Testis (tissue), 3 donors: ENCODE measurements around the gene OMA1. TPM values are rescaled to one million over a fixed set of nuclear protein-coding genes. Genes with fewer than 3 reads are reported as not detected.

Source experiments
- DNase-seq: peaks from one replicate; pipeline ENCODE4 v3.0.0-alpha.2; 2019
- H3K27ac ChIP-seq, 2 donors: fragments of 200-600 bp; sonication (generic); one replicate each; pipeline ENCODE4 v1.5.1; 2019
- H3K27me3 ChIP-seq: fragments of 200-600 bp; sonication (generic); one replicate; pipeline ENCODE4 v1.5.1; 2019
- H3K36me3 ChIP-seq: fragments of 200-600 bp; sonication (generic); one replicate; pipeline ENCODE4 v1.5.1; 2017; ENCODE audit warnings: low read depth; ENCODE audit errors: missing control alignments
- H3K4me1 ChIP-seq: fragments of 200-600 bp; sonication (generic); one replicate; pipeline ENCODE4 v1.5.1; 2019
- H3K4me3 ChIP-seq, 2 donors: fragments of 200-600 bp; sonication (generic); one replicate each; pipeline ENCODE4 v1.5.1; 2017 to 2019
- H3K9me3 ChIP-seq: fragments of 200-600 bp; sonication (generic); one replicate; pipeline ENCODE4 v1.5.1; 2017
- POLR2A ChIP-seq: fragments of 450-650 bp; IDR thresholded peaks from one replicate; pipeline ENCODE4 v1.6.1; 2017; ENCODE audit warnings: antibody characterized with exemption, mild to moderate bottlenecking, moderate library complexity
- WGBS, 2 donors: methylation state at CpG; one replicate each; pipeline ENCODE4 v1.1.5; 2018; 5-methylcytosine and 5-hydroxymethylcytosine counted together
- intact Hi-C: fragments of 100-400 bp; cut with DNase I; formaldehyde crosslinking; loops from one replicate; pipeline ENCODE4 v1.15.1; 2023; ENCODE audit warnings: low total_unique reads
- polyA plus RNA-seq: library from polyadenylated mRNA; stranded (reverse); fragments of 350-450 nt; fragmentation: Illumina TruSeq; extraction: RNeasy Lipid Tissue Mini Kit (QIAGEN cat#74804); gene quantifications from one replicate; pipeline ENCODE4 v1.2.3, GENCODE V29; 2014; ENCODE audit warnings: low read depth, low replicate concordance; ENCODE audit not compliant: insufficient read depth
- total RNA-seq, 2 donors: library from RNA; depleted of rRNA; stranded (reverse); fragments of >200 nt; gene quantifications; one replicate each; pipeline ENCODE4 v1.2.3, GENCODE V29; 2016
- TF ChIP-seq, protein P1 (sequence below), 3 experiments: fragments of 450-650 bp in 2 of 3; fragments of 200-600 bp in 1 of 3; sonication (generic) in 1 of 3; IDR thresholded peaks; one replicate each; pipeline ENCODE4 v1.5.1; 2016 to 2019; ENCODE audit warnings: antibody characterized with exemption in 3 of 3, mild to moderate bottlenecking in 2 of 3, moderate library complexity in 1 of 3

OMA1 gene
- total and polyA plus RNA-seq, 3 donors from 2014 or later: 10.9 to 24.7 (median 22.1) TPM

DNA sequence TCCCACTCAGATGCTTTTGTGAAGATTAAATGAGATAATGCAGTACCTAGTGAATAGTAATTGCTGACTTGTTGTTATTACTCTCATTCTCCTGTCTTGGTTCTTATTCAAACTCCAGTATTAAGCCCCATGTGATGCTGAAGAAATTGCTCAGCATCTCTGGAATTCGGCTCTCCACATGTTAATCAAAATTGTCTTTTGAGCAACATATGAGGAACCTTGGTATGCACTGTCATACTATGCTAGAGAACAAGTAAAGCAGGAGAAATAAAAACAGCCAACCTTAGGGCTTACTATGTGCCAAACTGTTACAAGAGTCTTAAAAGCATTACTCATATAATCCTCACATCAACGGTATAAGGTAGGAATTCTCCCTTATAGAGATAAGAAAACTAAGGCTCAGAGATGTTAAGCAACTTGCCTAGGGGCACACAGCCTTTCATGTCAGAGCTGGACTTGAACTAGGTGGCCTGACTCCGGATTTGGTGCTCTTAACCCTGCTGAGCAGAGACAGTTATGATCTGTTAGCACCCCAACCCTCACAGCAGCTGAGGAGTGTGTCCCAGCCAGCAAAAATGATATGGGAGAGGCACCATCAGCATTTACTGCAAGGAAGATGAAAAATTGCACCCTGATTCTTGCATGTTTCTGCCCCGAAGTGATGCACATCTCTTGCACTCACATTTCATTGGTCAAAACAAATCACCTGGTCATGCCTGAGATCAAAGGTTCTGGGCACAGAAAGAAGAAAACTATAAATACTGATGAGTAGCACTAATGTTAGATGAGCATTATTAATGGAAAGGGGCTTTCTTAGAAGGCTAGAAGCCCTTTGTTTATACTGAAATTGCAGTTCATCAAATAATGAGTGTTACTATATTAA lies 102.3 kb downstream of the OMA1 start:
- 75 to 86% methylated on average over 4 of the region's 4 CpGs for WGBS, 2 donors
- no peak for DNase-seq
- H3K9me3 ChIP-seq: no peaks in the 10 kb centered on the region
- H3K27ac ChIP-seq: no peak overlapping the region
- TF ChIP-seq, protein P1, sequence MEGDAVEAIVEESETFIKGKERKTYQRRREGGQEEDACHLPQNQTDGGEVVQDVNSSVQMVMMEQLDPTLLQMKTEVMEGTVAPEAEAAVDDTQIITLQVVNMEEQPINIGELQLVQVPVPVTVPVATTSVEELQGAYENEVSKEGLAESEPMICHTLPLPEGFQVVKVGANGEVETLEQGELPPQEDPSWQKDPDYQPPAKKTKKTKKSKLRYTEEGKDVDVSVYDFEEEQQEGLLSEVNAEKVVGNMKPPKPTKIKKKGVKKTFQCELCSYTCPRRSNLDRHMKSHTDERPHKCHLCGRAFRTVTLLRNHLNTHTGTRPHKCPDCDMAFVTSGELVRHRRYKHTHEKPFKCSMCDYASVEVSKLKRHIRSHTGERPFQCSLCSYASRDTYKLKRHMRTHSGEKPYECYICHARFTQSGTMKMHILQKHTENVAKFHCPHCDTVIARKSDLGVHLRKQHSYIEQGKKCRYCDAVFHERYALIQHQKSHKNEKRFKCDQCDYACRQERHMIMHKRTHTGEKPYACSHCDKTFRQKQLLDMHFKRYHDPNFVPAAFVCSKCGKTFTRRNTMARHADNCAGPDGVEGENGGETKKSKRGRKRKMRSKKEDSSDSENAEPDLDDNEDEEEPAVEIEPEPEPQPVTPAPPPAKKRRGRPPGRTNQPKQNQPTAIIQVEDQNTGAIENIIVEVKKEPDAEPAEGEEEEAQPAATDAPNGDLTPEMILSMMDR (IDR thresholded peaks at IDR 0.05): no peak
- intact Hi-C loops: no loop called here
- H3K4me3 ChIP-seq: no peak overlapping the region
- no peaks in the 10 kb centered on the region for H3K36me3 ChIP-seq
- H3K27me3 ChIP-seq: no peaks in the 10 kb centered on the region
- H3K4me1 ChIP-seq: peaks cover 11% of the 10 kb centered on the region

DNA sequence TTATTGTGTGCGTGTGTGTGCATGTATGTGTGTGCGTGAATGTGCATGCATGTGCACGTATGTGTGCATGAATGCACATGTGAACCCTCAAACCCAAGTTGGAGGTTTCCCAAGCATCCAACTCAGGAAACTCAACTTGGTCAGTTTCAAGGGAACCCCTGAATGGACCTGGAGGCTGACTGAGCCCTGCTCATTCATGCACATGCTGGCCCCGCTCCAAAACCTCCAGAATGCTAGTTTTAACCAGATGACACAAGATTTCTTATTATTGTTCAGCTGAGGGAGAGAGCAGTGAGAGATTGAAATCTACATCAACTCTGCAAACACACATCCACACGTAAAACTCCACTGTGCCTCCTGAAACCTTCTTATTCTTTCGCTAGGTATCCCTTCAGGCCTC lies 104.4 kb downstream of the OMA1 start:
- Histone ChIP-seq H3K27ac (no peak overlapping the region), H3K4me3 (no peak overlapping the region), H3K4me1 (peaks cover 11% of the 10 kb centered on the region), H3K36me3 (no peaks in the 10 kb centered on the region), H3K9me3 (no peaks in the 10 kb centered on the region), H3K27me3 (no peaks in the 10 kb centered on the region)
- intact Hi-C loops: no loop called here
- TF ChIP-seq, protein P1 (IDR thresholded peaks at IDR 0.05): no peak
- TF ChIP-seq POLR2A: no peak
- no peak for DNase-seq
- WGBS, 2 donors: 95% methylated on average over 6 of the region's 6 CpGs

DNA sequence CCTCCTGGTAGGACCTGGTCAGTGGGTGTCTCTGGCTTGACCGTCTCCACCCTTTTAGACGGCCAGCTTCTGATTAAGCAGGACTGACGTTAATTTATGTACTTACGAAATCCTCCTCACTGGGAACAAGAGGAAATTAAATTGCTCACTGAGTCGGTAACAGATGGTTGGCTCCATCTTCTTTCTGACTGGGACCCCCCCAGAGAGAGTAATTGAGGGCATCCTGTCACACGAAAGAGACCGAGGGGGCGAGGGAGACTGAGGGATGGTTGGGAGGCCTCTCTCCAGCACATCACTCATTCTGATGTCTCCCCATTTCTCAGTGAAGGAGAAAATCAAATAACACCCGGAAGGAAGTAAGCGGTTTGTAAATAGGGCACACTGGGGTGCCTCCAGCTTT lies 104.8 kb downstream of the OMA1 start:
- Histone ChIP-seq H3K4me1 (peaks cover 7% of the 10 kb centered on the region), H3K9me3 (no peaks in the 10 kb centered on the region), H3K4me3 (no peak overlapping the region), H3K27me3 (no peaks in the 10 kb centered on the region), H3K36me3 (no peaks in the 10 kb centered on the region), H3K27ac (no peak overlapping the region)
- WGBS, 2 donors: 88 to 92% methylated on average over 10 of the region's 10 CpGs
- no peak for TF ChIP-seq POLR2A
- TF ChIP-seq, protein P1 (IDR thresholded peaks at IDR 0.05): no peak
- intact Hi-C loops: no loop called here
- DNase-seq: no peak

DNA sequence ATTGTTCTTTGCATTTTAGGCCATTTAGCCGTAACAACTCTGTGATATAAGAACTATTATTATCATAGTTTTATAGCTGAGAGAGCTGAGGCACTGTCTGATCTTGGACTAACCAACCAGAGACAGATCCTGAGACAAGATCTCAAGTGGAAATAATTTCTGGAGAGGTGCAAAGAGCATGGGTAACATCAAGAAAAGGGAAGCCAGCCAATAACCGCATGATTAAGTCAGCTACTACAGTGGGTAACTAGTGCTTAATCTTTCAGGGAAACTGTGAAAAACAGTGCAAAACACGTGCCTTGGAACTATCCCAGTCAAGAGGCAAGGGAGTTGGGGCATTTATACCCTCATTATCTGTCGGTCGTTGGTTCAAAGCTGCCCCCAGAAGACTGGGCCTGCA lies 105.8 kb downstream of the OMA1 start:
- DNase-seq: no peak
- WGBS, 2 donors: 73 to 86% methylated on average over 5 of the region's 5 CpGs
- Histone ChIP-seq H3K27me3 (no peaks in the 10 kb centered on the region), H3K4me3 (no peak overlapping the region), H3K4me1 (peaks cover 6% of the 10 kb centered on the region), H3K36me3 (no peaks in the 10 kb centered on the region), H3K27ac (no peak overlapping the region), H3K9me3 (no peaks in the 10 kb centered on the region)
- TF ChIP-seq POLR2A: no peak
- TF ChIP-seq, protein P1 (IDR thresholded peaks at IDR 0.05): no peak
- intact Hi-C loops: no loop called here

DNA sequence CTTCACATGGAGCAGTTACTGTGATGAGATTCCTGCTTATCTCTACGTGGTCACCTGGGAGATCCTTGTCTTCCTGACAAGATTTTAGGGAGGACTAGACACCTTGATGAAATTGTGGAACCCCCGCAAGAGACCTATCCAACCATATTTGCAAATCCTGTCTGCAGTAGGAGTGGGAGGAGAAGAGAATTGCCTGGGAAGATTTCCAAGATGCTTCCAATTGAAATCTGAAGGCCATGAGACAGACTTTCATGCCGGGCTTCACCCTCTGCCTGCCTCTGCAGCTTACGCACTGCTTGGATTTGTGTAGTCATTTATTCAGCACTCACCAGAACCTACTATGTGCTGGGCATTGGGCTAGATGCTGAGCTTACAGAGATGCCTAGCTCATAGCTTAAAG lies 106.6 kb downstream of the OMA1 start:
- Histone ChIP-seq H3K27me3 (no peaks in the 10 kb centered on the region), H3K36me3 (no peaks in the 10 kb centered on the region), H3K27ac (no peak overlapping the region), H3K9me3 (no peaks in the 10 kb centered on the region), H3K4me3 (no peak overlapping the region), H3K4me1 (peaks cover 6% of the 10 kb centered on the region)
- intact Hi-C loops: no loop called here
- WGBS, 2 donors: 55 to 72% methylated on average over 4 of the region's 4 CpGs
- peak; percentile 28 for DNase-seq
- no peak for TF ChIP-seq POLR2A
- TF ChIP-seq, protein P1 (IDR thresholded peaks at IDR 0.05): no peak
